HG03064 (cell line): Measurements from ENCODE around the gene NRAP.

Experiments
- ATAC-seq: cut with Tn5 transposase; IDR thresholded peaks from one replicate; pipeline ENCODE4 v1.9.1; 2021; ENCODE audit warnings: low read depth; ENCODE audit not compliant: unreplicated experiment

Gene NRAP, protein sequence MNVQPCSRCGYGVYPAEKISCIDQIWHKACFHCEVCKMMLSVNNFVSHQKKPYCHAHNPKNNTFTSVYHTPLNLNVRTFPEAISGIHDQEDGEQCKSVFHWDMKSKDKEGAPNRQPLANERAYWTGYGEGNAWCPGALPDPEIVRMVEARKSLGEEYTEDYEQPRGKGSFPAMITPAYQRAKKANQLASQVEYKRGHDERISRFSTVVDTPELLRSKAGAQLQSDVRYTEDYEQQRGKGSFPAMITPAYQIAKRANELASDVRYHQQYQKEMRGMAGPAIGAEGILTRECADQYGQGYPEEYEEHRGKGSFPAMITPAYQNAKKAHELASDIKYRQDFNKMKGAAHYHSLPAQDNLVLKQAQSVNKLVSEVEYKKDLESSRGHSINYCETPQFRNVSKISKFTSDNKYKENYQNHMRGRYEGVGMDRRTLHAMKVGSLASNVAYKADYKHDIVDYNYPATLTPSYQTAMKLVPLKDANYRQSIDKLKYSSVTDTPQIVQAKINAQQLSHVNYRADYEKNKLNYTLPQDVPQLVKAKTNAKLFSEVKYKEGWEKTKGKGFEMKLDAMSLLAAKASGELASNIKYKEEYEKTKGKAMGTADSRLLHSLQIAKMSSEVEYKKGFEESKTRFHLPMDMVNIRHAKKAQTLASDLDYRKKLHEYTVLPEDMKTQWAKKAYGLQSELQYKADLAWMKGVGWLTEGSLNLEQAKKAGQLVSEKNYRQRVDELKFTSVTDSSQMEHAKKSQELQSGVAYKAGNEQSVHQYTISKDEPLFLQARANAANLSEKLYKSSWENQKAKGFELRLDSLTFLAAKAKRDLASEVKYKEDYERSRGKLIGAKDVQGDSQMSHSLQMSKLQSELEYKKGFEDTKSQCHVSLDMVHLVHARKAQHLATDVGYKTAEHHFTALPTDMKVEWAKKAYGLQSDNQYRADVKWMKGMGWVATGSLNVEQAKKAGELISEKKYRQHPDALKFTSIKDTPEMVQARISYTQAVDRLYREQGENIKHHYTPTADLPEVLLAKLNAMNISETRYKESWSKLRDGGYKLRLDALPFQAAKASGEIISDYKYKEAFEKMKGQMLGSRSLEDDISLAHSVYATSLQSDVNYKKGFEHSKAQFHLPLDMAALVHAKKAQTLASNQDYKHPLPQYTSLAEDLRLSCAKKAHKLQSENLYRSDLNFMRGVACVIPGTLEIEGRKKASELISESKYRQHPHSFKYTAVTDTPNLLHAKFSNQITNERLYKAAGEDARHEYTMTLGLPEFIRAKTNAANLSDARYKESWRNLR (N-terminal part only)

DNA sequence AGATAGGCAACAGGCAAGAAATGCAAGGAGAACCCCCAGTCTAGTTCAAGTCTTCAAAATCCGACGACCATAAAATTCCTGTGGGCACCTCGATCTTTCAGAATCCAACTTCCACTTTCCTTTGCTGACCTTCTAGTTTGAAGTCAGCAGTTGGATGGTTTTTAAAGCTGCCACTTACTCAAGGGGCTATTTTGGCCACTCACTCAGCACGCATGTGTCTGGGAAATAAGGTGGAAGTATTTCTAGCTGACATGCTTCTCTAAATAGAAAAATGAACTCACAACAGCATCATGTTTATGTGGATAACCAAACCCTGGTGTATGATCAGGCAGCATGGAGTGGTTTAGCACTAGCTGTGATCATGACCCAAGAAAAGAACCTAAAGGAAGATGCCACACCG is at the start of gene NRAP:
Gene NRAP, minus strand, starts transcription at position 134 of the 400 bp plus-strand sequence. CDS start 159 bp downstream, outside the sequence.
- ATAC-seq = no peak

GRCh38 chr10:113713640-113713982 is 49.8 kb upstream of the NRAP start:
- ATAC-seq = no peak

- ATAC-seq = no peak
These were observed 49.2 kb upstream of the NRAP start for GRCh38 chr10:113712755-113713639.

DNA sequence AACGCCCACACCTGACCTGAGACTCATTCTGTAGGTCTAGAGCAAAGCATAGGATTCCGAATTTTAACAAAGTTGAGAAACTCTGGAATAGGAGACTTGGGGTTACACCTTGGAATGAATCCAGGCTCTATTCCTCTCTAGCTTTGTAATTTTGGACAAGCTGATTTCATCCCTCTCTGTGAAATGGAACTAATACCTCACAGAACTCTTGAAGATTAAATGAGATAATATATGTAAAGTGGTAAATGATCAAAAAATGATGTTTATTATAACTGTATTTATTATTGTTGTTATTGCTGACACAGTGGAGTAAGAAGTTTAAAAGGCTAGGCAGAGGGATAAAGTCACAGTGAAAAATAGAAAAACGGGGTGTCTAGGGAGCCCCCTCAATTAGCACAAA is 48.2 kb upstream of the NRAP start:
- ATAC-seq = no peak

DNA sequence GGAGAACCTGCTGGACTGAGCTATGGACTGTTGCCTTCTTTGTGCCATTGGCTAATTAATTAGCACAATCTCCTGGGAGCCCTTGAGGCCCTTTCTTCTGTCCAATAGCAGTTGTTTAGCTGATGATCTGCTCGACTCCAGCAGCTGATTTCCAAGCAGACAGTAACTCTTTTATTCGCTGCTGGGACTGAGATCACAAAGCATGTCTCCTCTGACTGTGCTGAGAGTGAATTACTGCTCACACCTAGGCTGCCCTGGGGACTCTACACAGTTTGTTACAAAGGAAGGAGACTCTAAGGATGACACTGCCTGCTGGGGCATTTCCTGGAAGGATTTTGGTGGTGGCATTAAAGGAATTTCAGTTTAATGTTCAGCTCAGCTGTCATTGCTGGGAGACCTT is 47.3 kb upstream of the NRAP start:
- ATAC-seq = no peak

DNA sequence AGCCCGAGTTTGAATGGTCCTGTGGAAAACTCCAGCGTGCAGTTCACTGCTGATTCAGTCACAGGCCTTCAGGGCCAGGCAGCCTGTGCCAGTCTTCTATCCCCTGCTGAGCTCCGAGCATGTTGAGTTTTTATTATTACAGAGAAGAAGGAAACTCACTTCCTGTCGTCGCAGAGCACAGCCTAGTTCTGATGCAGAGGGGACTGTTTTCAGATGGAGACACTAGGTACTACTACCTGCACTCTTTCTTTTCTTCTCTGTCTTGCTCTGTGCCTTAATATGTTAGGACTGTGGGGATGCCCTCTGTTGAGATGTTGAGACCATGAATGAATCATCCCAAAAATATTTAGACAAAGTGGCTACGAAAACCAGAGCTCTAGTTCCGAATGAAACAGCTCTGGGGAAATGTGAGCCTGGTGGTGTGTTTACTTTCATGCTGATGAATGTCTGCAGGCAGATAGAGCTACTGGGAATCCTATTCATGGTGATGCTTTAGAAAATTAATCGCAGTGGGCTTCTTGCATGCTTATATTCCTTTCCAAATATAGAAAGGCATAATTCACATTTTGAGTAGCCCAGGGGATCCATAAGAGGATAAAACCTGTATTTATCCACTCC is 45.5 kb upstream of the NRAP start:
- ATAC-seq = no peak

- no peak for ATAC-seq
These were observed 44.8 kb upstream of the NRAP start for GRCh38 chr10:113708640-113709039.

DNA sequence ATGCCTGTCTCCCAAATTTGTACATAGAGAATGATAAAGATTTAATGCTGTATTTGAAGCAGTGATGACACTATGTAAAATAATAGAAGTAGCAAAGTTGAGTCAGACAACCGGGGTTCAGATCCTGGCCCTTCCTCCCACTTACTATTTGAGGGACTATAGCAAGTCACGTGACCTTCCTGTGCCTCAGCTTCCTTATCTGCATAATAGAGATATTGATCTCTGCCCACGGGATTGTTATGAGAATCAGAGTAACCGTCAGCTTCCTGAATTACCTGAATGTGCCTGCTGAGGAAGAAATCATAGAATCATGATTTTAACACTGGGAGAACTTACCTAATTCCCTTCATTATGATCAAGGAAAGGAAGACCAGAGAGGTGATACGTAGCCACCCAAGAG is 42.8 kb upstream of the NRAP start:
- ATAC-seq = no peak

DNA sequence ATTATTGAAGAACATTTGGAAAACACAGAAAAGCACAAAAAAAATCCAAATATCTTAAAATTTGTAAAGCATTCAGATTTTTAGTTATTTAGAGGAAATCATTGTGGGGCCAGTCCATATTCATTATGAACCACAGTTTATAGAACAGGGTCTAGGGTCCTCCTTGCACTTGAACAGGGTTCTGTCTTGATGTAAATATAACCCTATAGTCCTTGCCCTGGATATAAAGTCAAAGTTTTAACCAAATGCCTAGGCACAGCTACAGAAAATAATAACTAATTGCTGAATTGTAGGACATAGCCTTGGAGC is 41.5 kb upstream of the NRAP start:
- ATAC-seq = no peak

DNA sequence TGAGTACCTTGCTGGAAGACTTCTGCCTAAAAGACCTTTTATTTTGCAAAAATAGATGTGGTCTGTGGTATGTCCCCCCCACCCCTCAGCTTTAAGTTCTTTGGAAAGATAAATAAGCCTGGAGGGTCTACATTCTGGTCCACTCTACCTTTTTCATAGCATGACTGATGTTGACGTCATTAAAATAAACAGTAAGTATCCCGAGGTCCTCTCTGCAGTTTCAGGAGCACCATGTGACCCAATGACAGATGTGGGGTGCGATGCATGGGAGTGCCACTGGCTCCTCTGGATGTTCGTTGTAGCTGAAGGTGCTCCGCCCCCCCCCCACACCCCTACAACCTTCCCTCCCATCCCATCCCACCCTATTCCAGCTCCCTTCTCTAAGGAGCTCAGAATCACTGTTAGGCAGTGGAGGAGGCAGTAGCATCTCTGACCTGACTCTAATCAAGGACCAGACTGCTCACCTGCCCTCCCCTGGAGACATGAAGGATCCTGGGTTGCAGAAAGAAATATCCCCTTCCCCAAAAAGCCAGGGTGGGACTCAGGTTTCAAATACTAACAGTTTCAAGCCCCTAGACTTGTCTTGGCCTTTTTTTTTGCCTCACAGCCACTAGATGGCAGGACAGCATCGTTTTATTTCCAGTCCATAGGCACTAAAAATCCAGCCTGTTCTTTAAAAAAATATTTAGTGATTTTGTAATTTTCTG is 40.9 kb upstream of the NRAP start:
- ATAC-seq = no peak

GRCh38 chr10:113697595-113697994 is 33.8 kb upstream of the NRAP start:
- no peak for ATAC-seq

DNA sequence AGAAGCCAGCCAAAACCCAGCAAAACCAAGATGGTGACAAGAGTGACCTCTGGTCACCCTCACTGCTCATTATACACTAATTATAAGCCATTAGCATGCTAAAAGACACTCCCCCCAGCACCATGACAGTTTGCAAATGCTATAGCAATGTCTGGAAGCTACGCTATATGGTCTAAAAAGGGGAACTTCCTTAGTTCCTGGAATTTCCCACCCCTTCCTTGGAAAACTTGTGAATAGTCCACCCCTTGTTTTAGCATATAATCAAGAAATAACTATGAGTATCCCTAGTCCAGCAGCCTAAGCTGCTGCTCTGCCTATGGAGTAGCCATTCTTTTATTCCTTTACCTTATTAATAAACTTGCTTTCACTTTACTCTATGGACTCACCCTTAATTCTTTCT is 31.9 kb upstream of the NRAP start:
- ATAC-seq = no peak

DNA sequence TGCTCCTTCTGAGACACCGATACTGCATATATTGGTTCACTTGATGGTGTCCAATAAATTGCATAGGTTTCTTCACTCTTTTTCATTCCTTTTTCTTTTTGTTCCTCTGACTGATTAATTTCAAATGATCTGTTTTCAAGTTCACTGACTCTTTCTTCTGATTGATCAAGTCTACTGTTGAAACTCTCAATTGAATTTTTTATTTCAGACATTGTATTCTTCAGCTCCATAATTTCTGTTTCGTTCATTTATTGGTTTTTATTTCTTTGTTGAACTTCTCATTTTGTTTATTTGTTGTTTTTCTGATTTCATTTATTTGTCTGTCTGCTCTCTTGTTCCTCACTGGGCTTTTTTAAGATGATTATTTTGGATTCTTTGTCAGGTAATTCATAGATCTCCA is 29.5 kb upstream of the NRAP start:
- ATAC-seq = no peak

GRCh38 chr10:113692271-113692670 is 28.4 kb upstream of the NRAP start:
- no peak for ATAC-seq

DNA sequence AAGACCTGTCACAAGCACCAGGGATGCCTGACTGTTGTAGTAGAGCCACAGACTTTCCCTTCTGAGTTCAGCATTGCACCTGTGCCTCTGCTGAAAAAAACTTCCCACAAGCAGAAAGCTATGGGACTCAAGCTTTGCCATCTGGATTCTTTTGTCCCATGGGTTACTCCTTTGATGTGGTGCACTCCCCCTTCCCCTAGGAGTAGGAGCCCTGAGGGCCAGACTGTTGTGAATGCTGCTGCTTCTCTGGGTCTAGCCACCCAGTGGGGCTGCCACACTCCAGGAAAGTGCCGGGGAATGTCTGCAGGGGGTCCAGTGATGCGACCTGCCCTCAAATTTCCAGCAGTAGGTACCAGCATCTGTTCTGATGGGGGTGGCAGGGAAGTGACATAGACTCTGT is 27.5 kb upstream of the NRAP start:
- no peak for ATAC-seq

DNA sequence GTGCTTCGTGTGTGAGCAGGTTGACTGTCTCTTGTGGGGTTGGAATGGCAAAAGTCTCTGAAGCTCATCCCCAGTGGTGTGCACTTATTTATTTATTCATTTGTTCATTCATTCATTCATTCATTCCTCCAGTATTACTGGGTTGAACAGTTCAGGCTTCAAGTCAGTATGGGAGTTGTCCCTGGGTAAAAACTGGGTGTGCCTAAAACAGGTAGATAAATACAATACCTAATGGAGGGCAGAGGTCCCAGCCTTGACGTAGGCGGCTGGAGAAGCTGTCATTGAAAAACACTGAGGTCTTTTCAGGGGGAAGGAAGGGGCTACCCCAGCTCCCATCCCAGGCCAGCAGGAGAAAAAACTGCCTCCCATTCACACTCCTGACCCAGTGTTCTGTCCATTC is 26.9 kb upstream of the NRAP start:
- no peak for ATAC-seq

GRCh38 chr10:113689574-113689973 is 25.7 kb upstream of the NRAP start:
- ATAC-seq = no peak

DNA sequence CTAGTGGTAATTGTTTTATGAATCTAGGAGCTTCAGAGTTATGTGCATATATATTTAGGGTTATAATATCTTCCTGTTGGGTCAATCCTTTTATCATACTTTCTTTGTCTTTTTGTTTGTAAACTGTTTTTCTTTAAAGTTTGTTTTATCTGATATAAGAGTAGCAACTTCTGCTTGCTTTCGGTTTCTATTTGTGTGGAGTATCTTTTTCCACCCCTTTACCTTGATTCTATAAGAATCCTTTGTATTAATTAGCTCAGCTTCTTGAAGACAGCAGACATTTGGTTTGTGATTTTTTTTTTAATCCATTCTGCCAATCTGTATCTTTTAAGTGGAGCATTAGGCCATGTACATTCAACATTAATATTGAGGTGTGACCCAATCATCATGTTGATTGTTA is 25.2 kb upstream of the NRAP start:
- ATAC-seq = no peak

DNA sequence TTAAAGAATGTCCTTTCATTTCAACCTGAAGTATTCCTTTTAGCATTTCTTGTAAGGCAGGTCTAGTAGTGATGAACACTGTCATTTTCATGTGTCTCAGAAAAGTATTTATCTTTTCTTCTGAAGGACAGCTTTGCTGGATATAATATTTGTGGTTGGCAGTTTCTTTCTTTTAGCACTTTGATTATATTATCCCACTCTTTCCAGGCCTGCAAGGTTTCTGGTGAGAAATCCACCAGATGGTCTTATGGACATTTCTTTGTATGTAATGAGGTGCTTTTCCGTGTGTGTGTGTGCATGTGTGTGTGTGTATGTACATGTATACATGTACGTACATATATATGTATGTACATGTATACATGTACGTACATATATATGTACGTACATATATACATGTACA is 23.2 kb upstream of the NRAP start:
- no peak for ATAC-seq
